Progenitor cell of endocrine pancreas (in vitro differentiated cells): Measurements from ENCODE around the gene CTSH. TPM values are rescaled to one million over a fixed set of nuclear protein-coding genes. Genes with fewer than 3 reads are reported as not detected.

Experiments used
- DNase-seq: peaks from one replicate; pipeline ENCODE4 v3.0.0; 2021; ENCODE audit warnings: low spot score; ENCODE audit not compliant: unreplicated experiment
- H3K27ac Mint-ChIP-seq: 2 replicates; pipeline ENCODE4 v1.8.0; 2021; ENCODE audit warnings: mild to moderate bottlenecking, moderate library complexity, mixed read lengths
- H3K27me3 Mint-ChIP-seq: 2 replicates; pipeline ENCODE4 v1.8.0; 2021; ENCODE audit warnings: mixed read lengths
- H3K36me3 Mint-ChIP-seq: 2 replicates; pipeline ENCODE4 v1.8.0; 2022; ENCODE audit warnings: mixed read lengths; ENCODE audit not compliant: insufficient read depth
- H3K4me1 Mint-ChIP-seq: 2 replicates; pipeline ENCODE4 v1.8.0; 2021; ENCODE audit warnings: low read depth, mixed read lengths
- H3K4me3 Mint-ChIP-seq: 2 replicates; pipeline ENCODE4 v1.8.0; 2021; ENCODE audit warnings: low read depth, mild to moderate bottlenecking, moderate library complexity, mixed read lengths
- H3K9me3 Mint-ChIP-seq: 2 replicates; pipeline ENCODE4 v1.8.0; 2021; ENCODE audit warnings: low read depth, mixed read lengths
- total RNA-seq: library from RNA; stranded (reverse); gene quantifications from 2 replicates; pipeline ENCODE4 v1.2.1, GENCODE V29; 2021
- TF ChIP-seq, protein P1 (sequence below): fragments of 200-600 bp; sonication (generic); IDR thresholded peaks from one replicate; pipeline ENCODE4 v1.5.0; 2021; ENCODE audit warnings: antibody characterized with exemption, mild to moderate bottlenecking; ENCODE audit not compliant: unreplicated experiment

Gene CTSH
- total RNA-seq, 1 donor from 2014 or later = 56.4 TPM

DNA sequence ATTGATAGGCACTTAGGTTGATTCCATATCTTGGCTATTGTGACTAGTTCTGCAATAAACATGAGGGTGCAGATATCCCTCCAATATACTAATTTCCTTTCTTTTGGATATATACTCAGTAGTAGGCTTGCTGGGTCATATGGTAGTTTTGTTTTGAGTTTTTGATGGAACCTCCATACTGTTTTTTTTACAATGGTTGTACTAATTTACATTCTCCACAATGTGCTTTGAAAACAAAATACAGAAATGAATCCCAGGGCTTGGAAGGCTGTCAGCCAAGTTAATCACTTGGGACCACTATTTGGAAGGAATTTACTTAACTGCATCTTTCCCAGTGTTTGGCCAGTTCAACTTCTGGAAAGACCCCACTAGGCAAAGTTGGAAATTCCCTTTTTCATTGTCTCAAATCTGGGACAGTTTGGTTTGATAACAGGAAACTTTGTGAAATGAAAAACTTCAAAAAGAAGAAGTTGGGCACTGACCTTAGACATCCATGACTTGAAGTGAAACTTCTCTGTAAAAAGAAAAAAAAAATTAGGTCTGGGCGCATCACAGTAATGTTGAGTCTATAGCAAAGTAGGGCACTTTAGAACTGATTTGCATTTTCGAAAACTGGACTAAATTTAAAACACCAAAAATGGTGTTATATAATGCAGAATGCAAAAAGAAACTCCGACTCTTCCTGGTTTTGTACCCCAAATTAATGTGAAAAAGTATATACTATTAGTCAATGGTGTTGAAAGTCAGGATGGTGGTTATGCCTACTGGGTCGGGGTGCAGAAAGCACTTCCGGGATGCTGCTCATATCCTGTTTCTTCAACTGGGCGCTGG lies 6.0 kb downstream of the CTSH start:
- no peak overlapping the region for H3K4me3 Mint-ChIP-seq
- TF ChIP-seq, protein P1, sequence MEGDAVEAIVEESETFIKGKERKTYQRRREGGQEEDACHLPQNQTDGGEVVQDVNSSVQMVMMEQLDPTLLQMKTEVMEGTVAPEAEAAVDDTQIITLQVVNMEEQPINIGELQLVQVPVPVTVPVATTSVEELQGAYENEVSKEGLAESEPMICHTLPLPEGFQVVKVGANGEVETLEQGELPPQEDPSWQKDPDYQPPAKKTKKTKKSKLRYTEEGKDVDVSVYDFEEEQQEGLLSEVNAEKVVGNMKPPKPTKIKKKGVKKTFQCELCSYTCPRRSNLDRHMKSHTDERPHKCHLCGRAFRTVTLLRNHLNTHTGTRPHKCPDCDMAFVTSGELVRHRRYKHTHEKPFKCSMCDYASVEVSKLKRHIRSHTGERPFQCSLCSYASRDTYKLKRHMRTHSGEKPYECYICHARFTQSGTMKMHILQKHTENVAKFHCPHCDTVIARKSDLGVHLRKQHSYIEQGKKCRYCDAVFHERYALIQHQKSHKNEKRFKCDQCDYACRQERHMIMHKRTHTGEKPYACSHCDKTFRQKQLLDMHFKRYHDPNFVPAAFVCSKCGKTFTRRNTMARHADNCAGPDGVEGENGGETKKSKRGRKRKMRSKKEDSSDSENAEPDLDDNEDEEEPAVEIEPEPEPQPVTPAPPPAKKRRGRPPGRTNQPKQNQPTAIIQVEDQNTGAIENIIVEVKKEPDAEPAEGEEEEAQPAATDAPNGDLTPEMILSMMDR = no peak
- no peak overlapping the region for H3K27ac Mint-ChIP-seq
- peaks cover 5% of the 10 kb centered on the region for H3K36me3 Mint-ChIP-seq
- H3K9me3 Mint-ChIP-seq = no peaks in the 10 kb centered on the region
- no peak for DNase-seq
- peaks cover 4% of the 10 kb centered on the region for H3K27me3 Mint-ChIP-seq
- H3K4me1 Mint-ChIP-seq = peaks cover 5% of the 10 kb centered on the region

DNA sequence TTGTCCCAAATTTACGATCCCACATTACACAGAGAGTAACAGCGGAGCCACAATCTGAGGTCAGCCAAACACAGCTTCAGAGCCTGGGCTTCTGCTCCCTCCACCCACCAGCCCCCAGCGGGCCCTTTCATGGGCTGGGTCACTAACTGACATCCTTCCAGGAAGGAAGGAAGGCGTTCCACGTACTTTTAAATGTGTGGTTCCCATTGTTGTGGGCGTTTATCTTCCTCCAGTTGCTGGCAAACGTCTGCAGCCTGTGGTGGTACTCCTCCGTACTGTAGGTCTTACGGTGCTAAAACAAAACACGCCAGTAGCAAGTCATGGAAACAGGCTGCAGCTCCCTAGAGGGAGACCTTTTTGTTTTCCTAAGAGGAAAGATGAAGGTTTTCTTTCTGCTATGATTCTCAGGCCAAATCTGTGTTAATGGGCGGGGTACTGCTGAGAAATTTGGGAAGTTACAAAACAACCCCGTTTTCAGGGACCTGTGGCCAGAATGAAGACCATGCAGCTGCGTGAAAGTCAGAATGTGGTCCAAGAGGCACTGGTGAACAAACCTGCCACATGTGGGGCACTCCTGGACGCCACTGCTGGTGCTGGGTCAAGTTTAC lies 7.6 kb downstream of the CTSH start:
- H3K4me3 Mint-ChIP-seq = no peak overlapping the region
- H3K27me3 Mint-ChIP-seq = no peaks in the 10 kb centered on the region
- H3K27ac Mint-ChIP-seq = no peak overlapping the region
- no peaks in the 10 kb centered on the region for H3K9me3 Mint-ChIP-seq
- DNase-seq = no peak
- TF ChIP-seq, protein P1 = no peak
- H3K4me1 Mint-ChIP-seq = no peaks in the 10 kb centered on the region
- H3K36me3 Mint-ChIP-seq = peaks cover 5% of the 10 kb centered on the region

DNA sequence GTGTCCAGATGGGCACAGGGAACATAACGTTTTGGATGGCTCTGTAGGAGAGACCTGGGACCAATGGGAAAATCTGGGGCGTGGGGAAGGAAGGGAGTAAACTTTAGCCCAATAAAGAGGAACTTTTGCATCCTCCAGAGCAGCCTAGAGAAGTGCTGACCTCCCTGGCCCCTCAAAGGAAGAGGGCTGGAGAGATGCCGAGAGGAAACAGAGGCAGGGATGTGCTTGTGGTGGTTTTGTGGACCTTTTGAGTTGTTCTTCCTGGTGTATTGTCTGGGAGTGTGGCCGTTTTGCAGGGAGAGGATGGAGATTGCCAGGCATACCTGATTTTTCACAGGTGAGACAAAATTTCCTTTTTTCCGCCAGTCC lies 10.2 kb downstream of the CTSH start:
- Mint-ChIP-seq H3K4me3 (no peak overlapping the region), H3K27ac (no peak overlapping the region), H3K4me1 (no peaks in the 10 kb centered on the region), H3K36me3 (peaks cover 5% of the 10 kb centered on the region), H3K27me3 (no peaks in the 10 kb centered on the region), H3K9me3 (no peaks in the 10 kb centered on the region)
- DNase-seq = no peak
- TF ChIP-seq, protein P1 = no peak

DNA sequence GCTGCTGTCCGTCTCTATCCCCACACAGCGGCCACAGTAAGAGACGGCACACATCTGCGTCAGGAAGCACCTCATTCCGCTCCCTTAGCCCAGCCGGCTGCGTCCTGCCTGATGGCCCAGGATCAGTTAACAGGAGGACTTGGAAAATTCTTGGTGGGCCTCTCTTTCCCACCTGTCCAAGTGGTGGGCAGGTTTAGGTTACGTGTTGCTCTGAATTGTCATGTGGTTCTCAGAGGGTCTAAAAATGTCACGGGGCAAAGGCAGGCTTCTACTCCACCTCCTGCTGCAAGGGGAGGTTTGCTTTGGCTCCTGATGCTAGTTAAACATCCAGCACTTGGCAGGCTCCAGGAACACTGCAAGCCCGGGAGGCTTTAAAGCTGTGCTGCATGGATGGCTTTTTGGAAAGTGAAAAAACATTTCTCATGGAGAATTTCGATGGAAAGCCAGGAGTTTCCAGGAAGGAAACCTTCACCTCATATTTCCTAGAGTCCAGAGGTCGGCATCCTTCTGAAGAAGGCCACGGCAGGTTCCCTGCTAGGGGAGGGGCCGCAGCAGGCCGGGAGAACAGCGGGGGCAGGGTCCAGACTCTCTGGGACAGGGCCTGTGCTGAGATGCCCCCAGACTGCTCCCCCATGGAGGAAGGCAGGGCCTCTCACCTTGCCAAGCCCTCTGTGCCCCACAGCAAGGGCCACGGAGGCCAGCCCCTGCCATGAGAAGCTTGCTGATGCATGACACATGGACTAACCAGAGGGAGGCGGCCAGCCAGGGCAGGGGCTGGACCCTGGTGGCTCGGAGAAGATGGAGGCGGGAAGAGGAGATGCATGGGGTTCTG lies 10.8 kb downstream of the CTSH start:
- H3K36me3 Mint-ChIP-seq = peaks cover 5% of the 10 kb centered on the region
- no peak overlapping the region for H3K4me3 Mint-ChIP-seq
- H3K4me1 Mint-ChIP-seq = no peaks in the 10 kb centered on the region
- H3K9me3 Mint-ChIP-seq = no peaks in the 10 kb centered on the region
- no peak for DNase-seq
- TF ChIP-seq, protein P1 = no peak
- no peaks in the 10 kb centered on the region for H3K27me3 Mint-ChIP-seq
- no peak overlapping the region for H3K27ac Mint-ChIP-seq

DNA sequence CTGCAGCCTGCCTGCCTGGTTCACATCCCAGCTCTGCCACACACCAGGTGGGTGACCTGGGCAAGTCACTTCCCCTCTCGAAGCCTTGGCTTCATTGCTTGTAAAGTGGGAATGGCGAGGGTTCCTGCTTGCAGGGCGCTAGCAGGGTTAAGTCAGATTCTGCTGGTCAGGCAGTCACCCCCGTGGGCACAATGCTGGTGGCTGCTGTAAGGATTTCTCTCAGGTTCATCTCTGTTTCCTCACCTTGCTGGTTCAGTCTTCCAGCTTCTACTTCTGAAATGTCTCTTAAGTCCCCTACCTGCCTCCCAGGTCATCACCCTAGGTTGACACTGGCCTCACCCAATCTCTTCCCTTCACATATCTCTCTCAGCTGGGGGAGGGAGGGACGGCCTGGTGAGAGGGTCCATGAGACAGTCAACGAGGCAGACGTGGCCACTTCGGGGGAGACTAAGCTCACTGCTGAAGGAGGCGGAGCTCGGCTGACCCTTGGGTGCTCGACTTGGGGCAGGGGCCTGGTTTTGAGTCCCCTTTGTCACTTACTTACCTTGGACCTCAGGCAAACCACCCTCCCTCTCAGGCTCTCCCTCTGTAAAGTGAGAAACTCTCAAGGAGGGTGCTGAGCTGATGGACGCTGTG lies 11.5 kb downstream of the CTSH start:
- TF ChIP-seq, protein P1 = no peak
- Mint-ChIP-seq H3K27me3 (no peaks in the 10 kb centered on the region), H3K27ac (peak overlapping the region; percentile 12)

More for the DNA sequence above, 11.5 kb downstream of the CTSH start:
- no peak for DNase-seq
- Mint-ChIP-seq H3K36me3 (peaks cover 4% of the 10 kb centered on the region), H3K4me1 (no peaks in the 10 kb centered on the region), H3K9me3 (no peaks in the 10 kb centered on the region), H3K4me3 (no peak overlapping the region)
